NCI-H146 (cell line): ENCODE data around the gene UGDH.
"Not testable (repeated sequence)": the region's sequence is repeated elsewhere in the genome, so short reads cannot be mapped to it uniquely, and the experiment has no call there.

ENCODE experiments used
- DNase-seq: peaks from one replicate; lab custom pipeline; 2025; lab: John Stamatoyannopoulos, UW

UGDH gene

DNA sequence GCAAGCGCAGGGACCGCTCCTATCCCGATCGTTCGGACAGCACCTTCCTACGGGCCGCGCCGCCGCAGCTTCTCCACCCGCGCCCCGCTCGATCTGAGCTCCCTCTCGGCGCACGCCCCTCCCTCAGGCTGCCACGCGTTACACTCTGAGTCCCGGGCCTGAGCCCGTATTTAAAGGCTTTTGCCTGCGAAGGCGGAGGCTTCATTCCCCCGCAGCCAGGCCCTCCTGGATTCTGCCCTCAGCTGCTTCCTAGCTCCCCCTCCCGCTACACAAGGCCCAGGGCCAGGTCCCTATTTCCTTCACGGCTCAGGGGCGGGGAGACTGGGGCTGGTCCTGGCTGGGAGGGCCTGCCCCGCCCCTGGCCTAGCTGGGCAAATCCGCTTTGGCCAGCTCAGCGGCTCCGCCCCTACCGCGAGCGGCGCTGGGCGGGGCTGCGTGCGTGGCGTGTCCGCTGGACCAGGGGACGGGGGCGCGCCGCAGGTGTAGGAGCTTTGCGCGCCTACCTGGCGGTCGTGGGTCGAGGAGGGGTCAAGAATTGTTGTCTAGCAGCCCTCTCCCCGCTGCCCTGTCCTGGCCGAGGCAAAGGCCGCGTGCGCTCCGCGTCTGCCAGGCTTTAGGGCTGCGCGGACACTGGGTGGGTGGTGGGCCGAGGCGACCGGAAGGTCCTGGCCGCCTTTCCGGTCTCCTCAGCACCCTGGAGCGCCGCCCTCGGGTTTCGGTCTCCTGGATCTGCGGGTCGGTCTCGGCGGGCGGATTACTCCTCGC is at the start of gene UGDH:
UGDH (minus strand) TSS at position 144 of the 765 bp plus-strand sequence. CDS start 5,927 bp downstream, outside the sequence.
- DNase-seq: peak; percentile 98

GRCh38 chr4:39574946-39575345 is 47.7 kb upstream of the UGDH start:
- DNase-seq: no peak

DNA sequence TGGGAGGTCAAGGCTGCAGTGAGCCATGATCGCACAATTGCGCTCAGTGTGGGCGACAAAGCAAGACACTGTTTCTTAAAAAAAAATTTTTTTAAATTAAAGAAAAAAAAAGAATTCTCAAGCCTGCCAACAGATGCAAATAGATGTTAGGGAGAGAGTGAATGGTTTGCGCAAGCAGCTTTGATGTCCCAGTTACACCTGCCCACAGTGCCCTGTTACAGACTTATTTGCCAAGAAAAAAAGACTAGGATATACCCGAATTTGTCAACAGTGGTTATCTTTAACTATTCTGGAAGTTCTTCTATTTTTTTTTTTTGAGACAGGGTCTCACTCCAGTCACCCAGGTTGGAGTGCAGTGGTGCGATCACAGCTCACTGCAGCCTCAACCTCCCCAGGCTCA is 44.3 kb upstream of the UGDH start:
- no peak for DNase-seq

DNA sequence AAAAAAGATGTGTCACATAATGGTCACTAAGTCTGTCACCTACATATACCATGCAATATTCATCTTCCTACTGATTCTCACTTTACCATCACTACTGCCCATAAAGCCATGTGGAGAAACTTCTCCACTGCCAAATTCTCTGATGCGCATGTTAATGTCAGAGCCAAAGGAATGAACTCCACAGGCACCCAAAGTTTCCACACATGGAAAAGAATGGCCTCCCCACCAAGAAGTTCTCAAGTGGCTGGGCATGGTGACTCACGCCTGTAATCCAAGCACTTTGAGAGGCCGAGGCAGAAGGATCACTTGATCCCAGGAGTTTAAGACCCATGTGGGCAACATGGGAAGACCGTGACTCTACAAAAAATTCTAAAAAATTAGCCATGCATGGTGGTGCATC is 43.8 kb upstream of the UGDH start:
- DNase-seq: no peak

GRCh38 chr4:39569209-39569608 is 42.0 kb upstream of the UGDH start:
- no peak for DNase-seq

DNA sequence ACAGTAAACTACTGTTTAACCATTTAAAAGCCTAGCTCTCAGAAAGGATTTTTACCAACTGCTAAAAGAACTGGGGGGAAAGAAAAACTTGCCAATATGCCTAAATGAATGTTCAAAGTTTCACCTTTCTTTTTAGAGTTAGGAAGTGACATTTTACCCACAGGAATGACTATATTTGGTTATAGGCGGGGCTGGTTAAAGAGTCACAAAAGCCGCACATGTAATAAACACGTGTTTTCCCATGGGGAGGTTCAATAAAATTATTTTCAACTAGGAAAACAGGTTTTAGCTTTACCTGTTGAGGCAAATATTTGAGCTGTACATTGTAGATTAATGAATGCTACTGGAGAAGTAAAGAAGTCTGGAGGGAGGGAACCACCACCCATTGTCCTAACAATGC is 41.6 kb upstream of the UGDH start:
- no peak for DNase-seq

GRCh38 chr4:39565878-39566600 is 38.8 kb upstream of the UGDH start:
- no peak for DNase-seq

GRCh38 chr4:39563346-39563847 is 36.2 kb upstream of the UGDH start:
- DNase-seq: no peak

DNA sequence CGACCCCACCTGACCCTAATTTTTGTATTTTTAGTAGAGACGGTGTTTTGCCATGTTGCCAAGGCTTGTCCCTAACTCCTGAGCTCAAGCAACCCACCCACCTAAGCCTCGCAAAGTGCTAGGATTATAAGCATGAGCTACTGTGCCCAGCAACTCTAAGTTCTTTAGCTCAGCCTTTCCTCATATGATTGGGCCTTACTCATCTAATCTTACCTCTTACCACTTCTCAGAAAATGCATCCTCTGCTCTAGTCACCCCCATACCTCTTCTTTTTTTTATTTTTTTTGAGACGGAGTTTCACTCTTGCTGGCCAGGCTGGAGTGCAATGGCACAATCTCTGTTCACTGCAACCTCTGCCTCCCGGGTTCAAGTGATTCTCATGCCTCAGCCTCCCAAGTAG is 35.6 kb upstream of the UGDH start:
- no peak for DNase-seq

DNA sequence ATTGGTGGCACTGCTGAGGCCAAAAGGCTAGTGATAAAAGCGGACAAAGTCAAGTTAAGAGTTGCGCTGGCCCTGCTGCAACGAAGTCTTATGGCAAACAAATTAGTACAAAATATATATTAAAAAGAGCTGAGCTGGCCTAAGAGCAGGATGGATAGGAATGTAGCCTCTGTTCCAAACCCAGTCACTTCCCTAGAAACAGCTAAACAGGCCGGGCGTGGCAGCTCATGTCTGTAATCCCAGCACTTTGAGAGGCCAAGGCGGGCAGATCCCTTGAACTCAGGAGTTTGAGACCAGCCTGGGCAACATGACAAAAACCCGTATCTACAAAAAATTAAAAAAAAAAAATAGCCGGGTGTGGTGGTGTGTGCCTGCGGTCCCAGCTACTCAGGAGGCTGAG is 32.4 kb upstream of the UGDH start:
- no peak for DNase-seq

GRCh38 chr4:39555472-39555871 is 28.2 kb upstream of the UGDH start:
- no peak for DNase-seq

- no peak for DNase-seq
These were observed 21.3 kb upstream of the UGDH start for GRCh38 chr4:39548425-39549067.

DNA sequence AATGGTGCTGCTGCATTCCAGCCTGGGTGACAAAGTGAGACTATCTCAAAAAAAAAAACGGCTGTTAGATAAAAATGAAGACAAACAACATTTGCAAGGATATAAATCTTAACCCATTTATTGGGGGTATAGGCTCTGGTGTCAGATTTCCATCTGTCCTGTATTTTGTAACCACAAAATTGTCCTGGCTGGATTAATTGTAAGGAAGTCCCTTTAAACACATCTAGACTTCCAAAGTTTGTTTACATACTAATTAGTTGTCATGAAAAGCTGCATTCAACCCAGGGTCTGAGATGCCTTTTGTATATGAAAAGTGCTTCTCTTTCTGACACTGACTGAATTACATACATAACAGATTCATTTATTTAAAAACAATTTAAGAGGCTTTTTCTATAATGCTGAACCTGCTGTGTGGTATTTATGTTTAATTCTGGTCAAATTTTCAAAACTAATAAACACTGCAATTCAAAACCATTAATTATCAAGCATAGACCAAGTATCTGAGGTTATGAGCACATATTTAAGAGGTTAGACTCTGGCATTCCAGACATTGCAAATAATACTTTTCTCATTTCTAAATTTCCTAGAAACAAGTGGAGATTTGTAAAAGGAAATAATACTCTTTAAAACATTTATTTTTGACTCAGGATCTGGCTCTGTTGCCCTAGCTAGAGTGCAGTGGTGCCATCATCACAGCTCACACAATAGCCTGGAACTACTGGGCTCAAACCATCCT is 17.5 kb upstream of the UGDH start:
- peak; percentile 93 for DNase-seq

- not testable (repeated sequence) for DNase-seq
These were observed 16.8 kb upstream of the UGDH start for GRCh38 chr4:39544080-39544479.

- no peak for DNase-seq
These were observed 15.8 kb upstream of the UGDH start for GRCh38 chr4:39543034-39543433.

GRCh38 chr4:39542611-39543012 is 15.4 kb upstream of the UGDH start:
- DNase-seq: no peak

- no peak for DNase-seq
These were observed 14.9 kb upstream of the UGDH start for GRCh38 chr4:39541987-39542610.

DNA sequence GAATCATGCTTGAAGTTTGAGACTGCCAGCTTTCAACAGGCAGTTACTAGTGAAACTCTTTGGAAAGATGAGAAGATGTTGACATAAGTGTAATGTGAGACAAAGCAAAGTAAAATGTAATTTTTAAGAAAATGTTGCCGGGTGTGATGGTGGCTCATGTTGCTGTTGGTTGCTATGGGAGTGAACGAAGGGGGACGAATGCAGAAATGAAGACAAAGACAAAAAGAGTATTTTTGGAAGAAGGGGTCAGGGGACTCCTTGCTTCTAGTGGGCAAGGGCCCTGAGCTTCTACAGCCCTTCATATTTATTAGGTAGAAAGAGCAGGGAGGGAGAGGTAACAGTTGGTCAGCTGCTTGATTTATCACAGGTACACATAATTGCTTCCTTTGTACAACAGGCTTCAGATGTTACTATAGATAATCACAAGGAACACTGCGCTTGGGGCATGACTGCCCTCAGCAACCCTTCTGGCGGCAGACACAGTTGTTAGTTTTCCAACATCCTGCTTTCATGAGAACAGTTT is 11.9 kb upstream of the UGDH start:
- no peak for DNase-seq

DNA sequence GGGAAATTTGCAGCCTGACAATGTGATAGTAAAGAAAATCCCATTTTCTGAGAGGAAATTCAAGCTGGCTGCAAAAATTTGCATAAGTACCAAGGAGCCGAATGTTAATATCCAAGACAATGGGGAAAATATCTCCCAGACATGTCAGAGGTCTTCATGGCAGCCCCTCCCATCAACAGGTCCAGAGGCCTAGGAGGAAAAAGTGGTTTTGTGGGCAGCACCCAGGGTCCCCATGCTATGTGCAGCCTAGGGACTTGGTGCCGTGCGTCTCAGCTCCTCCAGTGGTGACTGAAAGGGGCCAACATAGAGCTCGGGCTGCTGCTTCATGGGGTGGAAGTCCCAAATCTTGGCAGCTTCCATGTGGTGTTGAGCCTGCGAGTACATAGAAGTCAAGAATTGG is 6.3 kb upstream of the UGDH start:
- DNase-seq: no peak

GRCh38 chr4:39532237-39532636 is 5.0 kb upstream of the UGDH start:
- not testable (repeated sequence) for DNase-seq

DNA sequence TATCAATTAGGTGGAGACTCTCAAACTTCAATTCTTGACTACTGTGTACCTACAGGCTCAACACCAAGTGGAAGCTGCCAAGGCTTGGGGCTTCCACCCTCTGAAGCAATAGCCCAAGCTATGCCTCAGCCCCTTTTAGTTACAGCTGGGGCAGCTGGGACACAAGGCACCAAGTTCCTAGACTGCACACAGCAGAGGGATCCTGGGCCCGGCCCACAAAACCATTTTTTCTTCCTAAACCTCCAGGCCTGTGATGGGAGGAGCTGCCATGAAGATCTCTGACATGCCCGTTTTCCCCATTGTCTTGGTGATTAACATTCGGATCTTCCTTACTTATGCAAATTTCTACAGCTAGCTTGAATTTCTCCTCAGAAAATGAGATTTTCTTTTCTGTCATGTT is 3.4 kb upstream of the UGDH start:
- DNase-seq: no peak
